ENCODE measurements around the gene TBC1D22A.

DNA sequence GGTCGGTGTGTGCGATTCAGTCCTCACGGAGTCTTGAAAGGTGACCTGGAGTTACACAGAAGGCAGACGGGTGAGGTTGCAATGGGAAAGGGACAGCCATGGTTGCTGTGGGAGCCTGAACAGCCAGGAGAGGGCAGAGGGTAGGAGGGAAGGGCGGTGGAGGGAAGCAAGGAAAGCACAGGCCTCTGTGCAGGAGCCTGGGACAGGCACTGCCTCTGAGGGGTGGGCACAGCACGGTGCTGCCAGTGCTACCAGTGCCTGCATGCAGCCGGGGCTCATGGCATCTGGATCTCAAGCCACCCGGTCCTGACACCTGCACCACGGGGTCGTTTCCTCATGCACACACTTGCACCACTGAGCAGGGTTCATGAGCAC, 401.0 kb downstream of the TBC1D22A start:
- no peak for TF ChIP-seq POLR2A (IDR thresholded peaks at IDR 0.05; ENCODE audit: low read length)
- TF ChIP-seq GATA1 (IDR thresholded peaks at IDR 0.05; ENCODE audit: low read depth, low read length), result no peak
